NCI-H2107 treated with DMSO at 0.1 percent for 48 hours (cell line): Measurements from ENCODE around the gene THOC2.
"Not testable (repeated sequence)": the region's sequence is repeated elsewhere in the genome, so short reads cannot be mapped to it uniquely, and the experiment has no call there.

Experiments used
- DNase-seq: peaks from one replicate; lab custom pipeline; 2025; ENCODE audit not compliant: unreplicated experiment; lab: John Stamatoyannopoulos, UW

The THOC2 gene

DNA sequence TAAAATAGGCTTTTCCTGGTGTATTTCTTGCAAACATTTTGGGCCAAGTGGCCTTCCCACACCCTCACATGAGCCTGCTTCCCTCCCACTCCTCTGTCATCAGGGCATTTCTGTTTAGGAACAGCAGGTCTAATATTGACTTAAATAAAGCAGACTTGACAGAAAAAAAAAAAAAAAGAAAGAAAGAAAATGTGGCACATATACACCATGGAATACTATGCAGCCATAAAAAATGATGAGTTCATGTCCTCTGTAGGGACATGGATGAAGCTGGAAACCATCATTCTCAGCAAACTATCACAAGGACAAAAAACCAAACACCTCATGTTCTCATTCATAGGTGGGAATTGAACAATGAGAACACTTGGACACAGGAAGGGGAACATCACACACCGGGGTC, 2.3 kb upstream of the THOC2 start:
- not testable (repeated sequence) for DNase-seq

DNA sequence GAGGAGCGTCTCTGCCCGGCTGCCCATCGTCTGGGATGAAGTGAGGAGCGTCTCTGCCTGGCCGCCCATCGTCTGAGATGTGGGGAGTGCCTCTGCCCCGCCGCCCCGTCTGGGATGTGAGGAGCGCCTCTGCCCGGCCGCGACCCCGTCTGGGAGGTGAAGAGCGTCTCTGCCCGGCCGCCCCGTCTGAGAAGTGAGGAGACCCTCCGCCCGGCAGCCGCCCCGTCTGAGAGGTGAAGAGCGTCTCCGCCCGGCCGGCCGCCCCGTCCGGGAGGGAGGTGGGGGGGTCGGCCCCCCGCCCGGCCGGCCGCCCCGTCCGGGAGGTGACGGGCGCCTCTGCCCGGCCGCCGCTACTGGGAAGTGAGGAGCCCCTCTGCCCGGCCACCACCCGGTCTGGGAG, 1.2 kb upstream of the THOC2 start:
- DNase-seq, result not testable (repeated sequence)

DNA sequence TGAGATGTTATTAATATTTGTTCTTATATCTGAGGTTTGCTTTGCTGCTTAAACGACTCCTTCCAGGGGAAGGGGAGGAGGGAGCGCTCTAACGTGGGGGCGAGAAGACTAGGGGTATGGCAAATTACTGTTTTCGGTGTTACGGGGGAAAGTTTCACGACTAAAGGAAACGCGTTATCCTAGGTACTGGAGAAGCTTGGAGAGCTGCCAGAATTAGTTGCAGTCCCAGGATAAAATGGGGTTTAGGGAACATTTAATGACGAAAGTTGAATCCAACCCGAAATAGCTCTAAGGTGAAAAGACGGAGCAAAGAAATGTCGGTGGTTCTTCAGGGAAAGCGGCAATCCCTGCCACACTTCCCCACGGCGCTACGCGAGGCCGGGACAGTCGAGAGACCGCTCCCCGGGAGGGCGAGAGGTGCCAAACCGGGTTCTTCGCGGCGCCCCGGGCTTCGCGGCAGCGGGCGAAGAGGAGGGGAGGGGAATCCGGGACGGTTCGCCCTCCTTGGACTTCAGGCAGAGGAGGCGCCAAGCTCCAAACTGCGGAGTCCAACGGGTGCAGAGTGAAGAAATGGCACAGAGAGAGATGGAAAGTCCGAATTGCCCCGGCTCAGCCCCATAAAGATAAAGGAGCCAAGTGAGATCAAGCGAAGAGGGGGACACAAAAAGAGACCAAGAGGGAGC, 724 bp downstream of the THOC2 start:
- DNase-seq, result no peak

DNA sequence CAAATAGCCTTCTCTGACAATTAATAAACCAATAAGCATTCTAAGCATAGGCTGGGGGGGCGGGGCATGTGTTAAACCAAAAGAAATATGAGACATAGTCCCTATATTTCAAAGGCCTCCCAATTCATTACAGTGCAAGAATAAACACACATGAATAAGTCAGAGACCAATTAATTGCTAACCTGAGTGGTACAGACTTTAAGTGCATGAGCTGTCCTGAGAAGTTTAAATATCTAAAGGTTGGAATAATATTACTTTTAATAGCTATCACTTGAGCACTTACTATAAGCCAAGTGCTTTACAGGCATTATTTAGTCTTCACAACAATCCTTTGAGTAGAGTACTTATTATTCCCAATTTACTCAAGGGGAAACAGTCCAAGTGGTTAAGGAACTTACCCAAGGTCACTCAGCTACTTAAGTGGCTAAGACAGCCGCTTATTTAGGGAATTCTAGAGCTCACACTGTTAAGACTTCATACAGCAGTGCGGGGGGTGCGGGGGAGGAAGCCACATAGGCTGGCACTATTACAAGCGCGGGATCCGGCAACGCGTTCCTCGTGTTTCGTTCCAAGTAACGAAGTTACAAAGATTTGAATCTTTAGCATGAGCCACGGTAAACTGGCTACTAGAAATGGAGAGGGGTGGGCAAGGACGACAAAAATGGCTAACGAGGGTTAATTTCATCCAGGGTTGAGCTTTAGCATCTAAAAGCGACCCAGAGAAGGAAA, 1.4 kb downstream of the THOC2 start:
- DNase-seq, result no peak

DNA sequence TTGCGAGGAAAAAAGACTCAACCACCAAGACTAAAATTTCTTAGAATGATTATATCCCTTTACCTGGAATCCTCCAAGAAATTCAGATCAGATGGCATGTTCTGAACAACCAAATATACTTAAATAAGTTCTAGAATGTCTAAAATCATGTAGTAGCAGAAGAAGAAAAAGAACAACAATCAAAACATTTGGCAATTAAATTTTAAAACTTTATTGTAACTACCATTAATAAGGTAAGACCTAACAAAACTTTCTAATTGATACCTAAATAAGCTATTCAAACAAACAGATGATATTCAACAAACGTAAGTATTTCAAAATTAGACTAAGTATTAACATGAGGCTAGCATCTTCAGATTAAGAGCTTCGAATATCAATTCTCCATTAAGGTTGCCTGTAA, 4.3 kb downstream of the THOC2 start:
- no peak for DNase-seq

DNA sequence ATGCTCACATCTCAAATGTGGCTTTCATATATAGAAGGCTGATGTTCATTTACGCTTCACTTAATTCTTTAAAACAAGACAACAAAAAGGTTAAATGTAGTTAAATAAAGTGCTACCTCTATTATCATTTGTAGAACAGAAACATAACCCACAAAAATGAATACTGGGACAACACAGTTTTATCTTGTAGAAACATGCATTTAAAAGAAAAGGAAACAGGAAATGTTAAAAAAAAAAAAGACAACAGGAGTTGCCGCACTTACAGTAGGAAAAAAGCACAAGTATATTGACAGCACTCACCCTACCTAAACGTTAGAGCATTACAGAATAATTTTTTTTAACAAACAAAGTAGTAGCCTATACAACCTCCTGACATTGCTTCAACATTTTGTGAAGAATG, 4.8 kb downstream of the THOC2 start:
- DNase-seq, result no peak

DNA sequence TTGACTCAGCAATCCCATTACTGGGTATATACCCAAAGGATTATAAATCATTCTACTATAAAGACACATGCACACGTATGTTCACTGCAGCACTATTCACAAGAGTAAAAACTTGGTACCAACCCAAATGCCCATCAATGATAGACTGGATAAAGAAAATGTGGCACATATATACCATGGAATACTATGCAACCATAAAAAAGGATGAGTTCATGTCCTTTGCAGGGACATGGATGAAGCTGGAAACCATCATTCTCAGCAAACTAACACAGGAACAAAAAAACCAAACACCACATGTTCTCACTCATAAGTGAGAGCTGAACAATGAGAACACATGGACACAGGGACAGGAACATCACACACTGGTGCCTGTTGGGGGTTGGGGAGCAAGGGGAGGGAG, 10.7 kb downstream of the THOC2 start:
- DNase-seq, result not testable (repeated sequence)

DNA sequence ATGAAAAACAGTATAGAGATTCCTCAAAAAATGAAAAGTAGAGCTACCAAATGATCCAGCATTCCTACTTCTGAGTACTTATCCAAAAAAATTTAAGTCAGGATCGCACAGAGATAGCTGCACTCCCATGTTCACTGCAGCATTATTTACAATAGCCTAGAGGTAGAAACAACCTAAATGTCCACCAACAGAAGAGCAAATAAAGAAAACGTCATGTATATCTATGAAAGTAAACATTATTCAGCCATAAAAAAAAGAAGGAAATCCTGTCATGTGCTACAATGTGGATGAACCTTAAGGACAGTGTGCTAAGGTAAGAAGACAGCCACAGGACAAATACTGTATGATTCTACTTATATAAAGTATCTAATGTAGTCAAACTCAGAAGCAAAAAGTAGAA, 12.4 kb downstream of the THOC2 start:
- no peak for DNase-seq

DNA sequence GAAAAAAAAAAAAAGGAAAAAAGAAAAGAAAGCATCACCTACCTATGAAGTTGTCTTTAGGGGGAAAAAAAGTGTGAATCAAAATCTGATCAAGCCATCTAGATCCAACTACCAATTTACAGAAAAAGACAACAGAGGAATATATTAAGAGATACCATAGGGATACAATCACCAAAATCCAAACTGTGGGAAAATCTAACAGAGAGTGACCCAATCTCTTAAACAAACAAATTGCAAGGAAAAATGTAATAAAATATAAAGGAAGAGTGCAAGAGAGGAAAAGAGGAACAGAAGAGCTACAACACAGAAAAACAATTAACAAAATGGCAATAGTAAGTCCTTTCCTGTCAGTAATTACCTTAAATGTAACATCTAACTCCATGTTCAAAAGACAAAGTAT, 19.0 kb downstream of the THOC2 start:
- no peak for DNase-seq

DNA sequence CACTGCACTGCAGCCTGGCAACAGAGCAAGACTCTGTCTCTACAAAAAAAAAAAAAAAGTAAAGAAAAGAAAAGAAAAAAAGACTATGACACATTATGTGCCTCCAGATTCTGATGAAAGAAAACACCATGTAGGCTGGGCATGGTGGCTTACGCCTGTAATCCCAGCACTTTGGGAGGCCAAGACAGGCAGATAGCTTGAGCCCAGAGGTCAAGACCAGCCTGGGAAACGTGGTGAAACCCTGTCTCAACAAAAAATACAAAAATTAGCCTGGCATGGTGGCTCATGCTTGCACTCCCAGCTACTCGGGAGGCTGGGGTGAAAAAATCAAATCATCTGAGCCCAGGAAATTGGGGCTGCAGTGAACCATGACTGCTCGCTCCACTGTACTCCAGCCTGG, 19.4 kb downstream of the THOC2 start:
- DNase-seq, result no peak

DNA sequence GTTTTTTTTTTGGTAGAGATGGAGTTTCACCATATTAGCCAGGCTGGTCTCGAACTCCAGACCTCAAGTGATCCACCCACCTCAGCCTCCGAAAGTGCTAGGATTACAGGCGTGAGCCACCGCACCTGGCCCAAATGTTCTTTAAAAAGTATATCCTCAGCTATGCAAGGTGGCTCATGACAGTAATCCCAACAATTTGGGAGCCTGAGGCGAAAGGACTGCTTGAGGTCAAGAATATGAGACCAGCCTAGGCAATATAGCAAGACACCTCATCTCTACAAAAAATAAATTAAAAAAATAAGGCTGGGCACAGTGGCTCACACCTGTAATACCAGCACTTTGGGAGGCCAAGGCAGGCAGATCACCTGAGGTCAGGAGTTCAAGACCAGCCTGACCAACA, 21.7 kb downstream of the THOC2 start:
- not testable (repeated sequence) for DNase-seq

DNA sequence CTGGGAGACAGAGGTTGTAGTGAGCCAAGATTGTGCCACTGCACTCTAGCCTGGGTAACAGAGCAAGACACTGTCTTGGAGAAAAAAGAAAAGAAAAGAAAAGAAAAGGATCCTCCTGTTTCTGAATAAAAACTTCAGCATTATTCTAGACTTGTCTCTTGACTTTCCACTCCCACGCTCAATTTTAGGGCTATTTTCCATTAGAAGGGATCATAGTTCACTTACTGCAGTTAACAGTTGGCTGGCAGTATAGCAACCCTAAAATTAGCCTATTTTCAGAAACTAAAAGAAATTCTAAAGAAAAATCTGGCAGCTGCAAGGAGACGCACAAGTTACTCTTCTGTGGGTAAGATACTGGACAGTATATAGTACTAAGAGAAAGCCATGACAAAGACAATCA, 28.1 kb downstream of the THOC2 start:
- no peak for DNase-seq

DNA sequence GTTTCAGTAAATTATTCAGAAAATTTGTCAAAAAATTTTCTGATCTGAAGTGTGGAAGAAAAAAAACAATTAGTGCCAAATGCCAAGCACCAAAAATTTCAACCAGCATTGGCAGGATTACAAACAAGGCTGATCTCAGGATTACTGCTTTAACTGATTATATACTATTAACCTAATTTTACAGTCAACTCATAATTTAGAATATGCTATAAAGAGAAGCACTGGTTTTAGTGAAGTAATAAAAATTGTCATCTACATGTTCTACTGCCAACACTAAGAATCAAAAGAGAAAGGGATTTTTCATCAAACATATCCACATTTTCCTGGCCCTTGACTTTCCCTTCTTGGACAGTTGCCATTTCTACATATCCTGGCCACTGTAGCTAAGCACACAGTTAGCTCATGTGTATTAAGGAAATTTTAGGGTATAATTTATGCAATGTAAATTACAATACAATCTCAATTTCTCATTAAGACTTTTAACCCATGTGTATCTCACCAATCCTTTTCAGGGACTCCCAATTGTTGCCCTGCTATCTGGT, 33.8 kb downstream of the THOC2 start:
- DNase-seq, result no peak

DNA sequence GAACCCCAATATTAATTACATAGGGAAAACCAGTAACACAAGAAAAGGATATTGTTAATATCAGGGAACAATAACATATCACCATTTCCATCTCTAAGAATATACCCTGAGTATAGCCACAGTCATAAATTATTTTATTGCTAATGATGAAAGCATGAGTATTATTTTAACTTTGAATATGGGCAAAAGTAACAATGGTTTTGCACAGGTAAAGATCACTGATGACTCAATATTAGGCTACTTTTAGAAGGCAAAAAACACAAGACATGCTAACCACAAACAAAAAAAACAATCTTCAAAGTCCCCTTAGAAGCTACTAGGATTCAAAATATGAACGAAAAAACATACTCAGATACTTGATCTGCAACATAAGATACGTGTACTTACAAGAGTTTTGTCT, 36.5 kb downstream of the THOC2 start:
- no peak for DNase-seq

DNA sequence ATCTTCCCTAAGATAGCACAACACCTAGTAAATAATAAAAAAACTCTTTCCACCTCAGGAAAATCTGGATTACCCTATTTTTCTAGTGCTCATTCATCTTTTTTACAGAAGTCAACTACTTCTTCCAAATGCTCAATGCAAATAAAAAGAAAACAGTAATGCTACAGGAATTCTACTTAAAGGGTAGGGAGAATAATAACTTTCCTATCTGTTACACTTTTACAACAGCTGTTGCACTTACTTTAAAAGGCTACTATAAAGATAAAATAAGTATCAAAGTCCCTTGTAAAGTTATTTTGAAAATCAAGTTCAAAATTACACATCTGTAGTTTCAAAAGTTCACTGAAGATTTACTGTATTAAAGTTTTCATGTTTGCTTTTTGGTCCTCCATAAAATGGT, 37.6 kb downstream of the THOC2 start:
- no peak for DNase-seq

DNA sequence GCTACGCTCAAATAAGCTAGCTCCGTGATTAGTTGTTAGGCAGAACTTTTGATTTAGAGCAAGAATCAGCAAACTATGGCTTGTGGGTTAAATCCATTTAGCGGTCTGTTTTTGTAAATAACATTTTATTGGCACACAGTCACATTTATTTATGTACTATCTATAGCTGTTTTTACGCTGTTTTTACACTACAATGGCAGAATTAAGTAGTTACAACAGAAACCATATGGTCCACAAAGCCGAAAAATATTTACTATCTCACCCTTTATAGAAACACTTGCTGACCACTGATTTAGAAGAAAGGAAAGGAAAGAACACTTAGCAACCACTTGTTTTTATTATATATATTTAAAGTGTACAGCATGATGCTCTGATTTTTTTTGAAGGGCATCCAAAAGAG, 41.1 kb downstream of the THOC2 start:
- DNase-seq, result no peak

DNA sequence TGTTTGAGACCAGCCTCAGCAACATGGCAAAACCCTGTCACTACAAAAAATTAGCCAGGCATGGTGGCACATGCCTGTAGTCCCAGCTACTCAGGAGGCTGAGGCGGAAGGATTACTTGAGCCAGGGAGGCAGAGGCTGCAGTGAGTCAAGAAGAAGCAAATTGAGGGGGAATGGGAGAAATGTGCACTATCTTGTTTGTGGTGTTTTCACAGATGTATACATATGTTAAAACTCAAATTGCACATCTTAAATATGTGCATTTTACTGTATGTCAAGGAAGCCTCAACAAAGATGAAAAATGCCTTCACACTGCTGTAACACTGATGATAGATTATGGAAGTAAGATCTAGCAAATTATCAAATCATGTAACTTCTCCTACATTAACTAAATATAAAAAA, 44.3 kb downstream of the THOC2 start:
- DNase-seq, result no peak

DNA sequence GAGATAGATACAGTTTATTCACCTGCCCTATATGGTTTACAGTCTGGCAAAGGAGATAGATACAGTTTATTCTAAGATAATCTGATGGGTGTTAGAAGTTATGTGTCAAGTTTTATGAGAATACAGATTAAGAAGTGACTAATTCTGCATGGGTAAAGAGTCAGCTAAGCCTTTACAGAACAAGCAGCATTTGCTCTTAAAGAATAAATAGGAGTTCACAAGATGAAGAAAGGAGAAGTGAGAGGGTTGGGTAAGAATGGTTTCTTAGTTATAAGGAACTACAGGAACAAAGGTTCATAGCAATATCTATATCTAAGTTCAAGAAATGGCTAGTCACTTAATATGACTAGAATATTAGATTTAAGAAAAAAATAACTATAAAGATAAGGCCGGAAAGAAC, 47.6 kb downstream of the THOC2 start:
- no peak for DNase-seq

DNA sequence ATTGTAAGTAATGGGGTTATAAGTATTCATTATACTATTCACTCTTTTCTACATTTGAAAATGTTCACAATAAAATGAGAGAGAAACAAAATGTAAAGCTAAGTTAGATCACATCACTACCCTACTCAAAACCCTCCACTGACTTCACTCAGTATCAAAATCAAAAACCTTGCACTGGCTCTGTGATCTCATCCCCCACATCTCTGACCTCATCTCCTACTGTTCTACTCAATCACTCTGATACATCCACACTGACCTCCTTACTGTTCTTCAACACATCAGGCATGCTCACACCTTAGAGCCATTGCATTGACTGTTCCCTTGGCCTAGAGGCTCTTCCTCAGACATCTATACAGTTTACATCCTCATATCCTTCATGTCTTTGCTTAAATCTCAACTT, 50.7 kb downstream of the THOC2 start:
- DNase-seq, result no peak

DNA sequence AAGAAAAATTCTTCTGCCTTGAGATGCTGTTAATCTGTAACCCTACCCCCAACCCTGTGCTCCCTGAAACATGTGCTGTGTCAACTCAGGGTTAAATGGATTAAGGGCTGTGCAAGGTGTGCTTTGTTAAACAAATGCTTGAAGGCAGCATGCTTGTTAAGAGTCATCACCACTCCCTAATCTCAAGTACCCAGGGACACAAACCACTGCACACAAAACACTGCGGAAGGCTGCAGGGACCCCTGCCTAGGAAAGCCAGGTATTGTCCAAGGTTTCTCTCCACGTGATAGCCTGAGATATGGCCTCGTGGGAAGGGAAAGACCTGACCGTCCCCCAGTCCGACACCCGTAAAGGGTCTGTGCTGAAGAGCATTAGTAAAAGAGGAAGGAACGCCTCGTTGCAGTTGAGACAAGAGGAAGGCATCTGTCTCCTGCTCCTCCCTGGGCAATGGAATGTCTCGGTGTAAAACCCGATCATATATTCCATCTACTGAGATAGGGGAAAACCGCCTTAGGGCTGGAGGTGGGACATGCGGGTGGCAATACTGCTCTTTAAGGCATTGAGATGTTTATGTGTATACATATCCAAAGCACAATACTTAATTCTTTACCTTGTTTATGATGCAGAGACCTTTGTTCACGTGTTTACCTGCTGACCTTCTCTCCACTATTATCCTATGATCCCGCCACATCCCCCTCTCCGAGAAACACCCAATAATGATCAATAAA, 53.0 kb downstream of the THOC2 start:
- DNase-seq, result not testable (repeated sequence)

DNA sequence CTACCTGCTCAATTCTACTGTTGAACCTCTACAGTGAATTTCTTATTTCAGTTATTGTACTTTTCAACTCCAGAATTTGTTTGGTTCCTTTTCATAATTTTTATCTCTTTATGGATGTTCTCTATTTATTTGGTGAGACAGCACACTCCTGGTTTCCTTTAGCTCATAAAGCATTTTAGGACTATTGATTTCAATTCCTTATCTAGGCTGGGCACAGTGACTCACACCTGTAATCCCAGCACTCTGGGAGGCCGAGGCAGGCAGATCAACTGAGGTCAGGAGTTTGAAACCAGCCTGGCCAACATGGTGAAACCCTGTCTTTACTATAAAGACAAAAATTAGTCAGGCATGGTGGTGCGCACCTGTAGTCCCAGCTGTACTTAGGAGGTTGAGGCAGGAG, 57.7 kb downstream of the THOC2 start:
- no peak for DNase-seq

DNA sequence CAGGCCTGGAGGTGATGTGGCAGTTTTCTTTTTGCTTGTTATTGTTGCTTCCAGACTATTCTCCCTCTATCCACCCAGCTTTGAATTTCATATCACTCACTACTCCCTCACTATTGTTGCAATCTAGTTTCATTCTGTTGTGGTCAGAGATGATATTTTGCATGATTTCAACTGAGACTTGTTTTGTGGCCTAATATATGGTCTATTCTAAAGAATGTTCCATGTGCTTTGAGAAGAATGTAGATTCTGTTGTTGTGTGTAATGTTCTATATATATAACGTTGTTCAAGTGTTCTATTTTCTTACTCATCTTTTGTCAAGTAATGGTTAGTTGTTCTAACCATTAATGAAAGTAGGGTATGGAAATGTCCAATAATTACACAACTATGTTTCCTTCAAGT, 59.0 kb downstream of the THOC2 start:
- no peak for DNase-seq
